Naive thymus-derived CD4-positive, alpha-beta T cell (primary cell): ENCODE data around the gene ARHGEF26. TPM values are rescaled to one million over a fixed set of nuclear protein-coding genes. Genes with fewer than 3 reads are reported as not detected.

Source experiments
- ATAC-seq: fragments of 150-1000 bp; cut with Tn5 transposase; 2 replicates; pipeline ENCODE4 v1.10.0; 2021; ENCODE audit warnings: mild to moderate bottlenecking, moderate library complexity
- CTCF ChIA-PET: fragments of 350-600 bp; sonication (Branson Sonifier 250); formaldehyde crosslinking; loops from one replicate; lab custom pipeline; 2021; ENCODE audit warnings: antibody characterized with exemption; lab: Charles Lee
- POLR2A ChIA-PET: fragments of 350-600 bp; sonication (Branson Sonifier 250); formaldehyde crosslinking; loops from one replicate; lab custom pipeline; 2021; ENCODE audit warnings: antibody characterized with exemption, inconsistent platforms; lab: Charles Lee
- DNase-seq, 9 donors: peaks; one replicate each; pipeline versions ENCODE4 v3.0.0 to v3.0.0-alpha.2; 2020 to 2022; ENCODE audit warnings: mixed read lengths in 1 of 9
- H3K27ac ChIP-seq: one replicate; pipeline ENCODE4 v1.7.0; 2013; ENCODE audit warnings: mild to moderate bottlenecking, low read depth, low read length, moderate library complexity
- H3K27me3 ChIP-seq, 2 donors: one replicate each; pipeline ENCODE4 v1.7.0; 2013; ENCODE audit warnings: low read length in 2 of 2, mild to moderate bottlenecking in 2 of 2, moderate library complexity in 2 of 2; ENCODE audit not compliant: control insufficient read depth in 2 of 2, insufficient read depth in 2 of 2
- H3K36me3 ChIP-seq, 3 experiments: 1 replicate in 2 of 3; 2 replicates in 1 of 3; pipeline ENCODE4 v1.7.0; 2013; ENCODE audit warnings: low read length in 3 of 3, mild to moderate bottlenecking in 3 of 3, moderate library complexity in 1 of 3; ENCODE audit not compliant: insufficient read depth in 3 of 3, control insufficient read depth in 2 of 3
- H3K4me1 ChIP-seq, 2 donors: one replicate each; pipeline ENCODE4 v1.7.0; 2013; ENCODE audit warnings: low read length in 2 of 2, mild to moderate bottlenecking in 2 of 2, moderate library complexity in 1 of 2; ENCODE audit not compliant: control insufficient read depth in 2 of 2, insufficient read depth in 2 of 2
- H3K4me3 ChIP-seq: 2 replicates; pipeline ENCODE4 v1.7.0; 2013; ENCODE audit warnings: mild to moderate bottlenecking, low read length
- H3K9me3 ChIP-seq, 3 experiments: 1 replicate in 2 of 3; 2 replicates in 1 of 3; pipeline ENCODE4 v1.7.0; 2013; ENCODE audit warnings: low read length in 3 of 3; ENCODE audit not compliant: control insufficient read depth in 2 of 3
- H3K27ac Mint-ChIP-seq, 9 donors: one replicate each; pipeline ENCODE4 v1.8.0; 2020 to 2022; ENCODE audit warnings: mixed read lengths in 9 of 9, mild to moderate bottlenecking in 8 of 9, moderate library complexity in 5 of 9, inconsistent platforms in 2 of 9
- H3K27me3 Mint-ChIP-seq, 5 donors: one replicate each; pipeline ENCODE4 v1.8.0; 2021 to 2022; ENCODE audit warnings: mixed read lengths in 5 of 5, mild to moderate bottlenecking in 1 of 5
- H3K36me3 Mint-ChIP-seq, 5 donors: one replicate each; pipeline ENCODE4 v1.8.0; 2020 to 2022; ENCODE audit warnings: mixed read lengths in 5 of 5, mild to moderate bottlenecking in 3 of 5, inconsistent platforms in 1 of 5
- H3K4me1 Mint-ChIP-seq, 7 donors: one replicate each; pipeline ENCODE4 v1.8.0; 2020 to 2022; ENCODE audit warnings: mixed read lengths in 7 of 7, mild to moderate bottlenecking in 3 of 7, inconsistent platforms in 1 of 7
- H3K4me3 Mint-ChIP-seq, 10 donors: one replicate each; pipeline ENCODE4 v1.8.0; 2020 to 2022; ENCODE audit warnings: mild to moderate bottlenecking in 10 of 10, mixed read lengths in 10 of 10, moderate library complexity in 6 of 10, inconsistent platforms in 2 of 10
- H3K9me3 Mint-ChIP-seq, 11 donors: one replicate each; pipeline ENCODE4 v1.8.0; 2020 to 2022; ENCODE audit warnings: mixed read lengths in 11 of 11, mild to moderate bottlenecking in 4 of 11, inconsistent platforms in 1 of 11, moderate library complexity in 1 of 11
- intact Hi-C, 2 donors: fragments of 100-400 bp; cut with micrococcal nuclease; formaldehyde crosslinking; loops; one replicate each; pipeline ENCODE4 v1.15.1; 2023
- polyA plus RNA-seq, 2 donors: library from polyadenylated mRNA; unstranded; fragments of 300-500 nt; fragmentation: Illumina TruSeq; gene quantifications; one replicate each; pipeline ENCODE4 v1.2.3, GENCODE V29; 2021
- total RNA-seq, 6 experiments: library from RNA in 5 of 6; stranded (reverse) in 5 of 6; gene quantifications; 1 replicate in 5 of 6; 2 replicates in 1 of 6; pipeline ENCODE4 v1.2.3 and lab custom pipeline; 2021 to 2026

ARHGEF26 gene
- total and polyA plus RNA-seq, 7 experiments from 2014 or later, result 0.08 to 0.35 (median 0.12) TPM; not detected in 3

- H3K4me3 ChIP-seq, result no peak overlapping the region
- Mint-ChIP-seq H3K27me3 (no peaks in the 10 kb centered on the region), H3K36me3 (peaks cover 15 to 68% (median 55%) of the 10 kb centered on the region in 5 donors), H3K4me3 (no peak overlapping the region), H3K4me1 (peaks cover 0 to 6% (median 4%) of the 10 kb centered on the region in 7 donors), H3K9me3 (peaks cover 0 to 9% (median under 1%) of the 10 kb centered on the region in 11 donors), H3K27ac (peak overlapping the region in 3 of 9 donors; percentile 28 to 58 (median 36))
- H3K27ac ChIP-seq, result no peak overlapping the region
- no peaks in the 10 kb centered on the region for H3K4me1 ChIP-seq
- ChIA-PET CTCF (no interaction called here), POLR2A (no interaction called here)
- no peaks in the 10 kb centered on the region for H3K27me3 ChIP-seq
- ATAC-seq, result no peak
- peaks cover 15 to 41% (median 39%) of the 10 kb centered on the region in 3 experiments for H3K36me3 ChIP-seq
- no peaks in the 10 kb centered on the region for H3K9me3 ChIP-seq
- DNase-seq, result no peak
- intact Hi-C loops, result no loop called here
These were observed 152.2 kb downstream of the ARHGEF26 start for GRCh38 chr3:154273381-154273780.

GRCh38 chr3:154274348-154274747 is 153.2 kb downstream of the ARHGEF26 start:
- Histone ChIP-seq H3K27me3 (no peaks in the 10 kb centered on the region), H3K4me3 (no peak overlapping the region), H3K4me1 (no peaks in the 10 kb centered on the region), H3K27ac (no peak overlapping the region), H3K9me3 (no peaks in the 10 kb centered on the region), H3K36me3 (peaks cover 15 to 48% (median 36%) of the 10 kb centered on the region in 3 experiments)
- peaks cover 0 to 3% (median 0%) of the 10 kb centered on the region in 11 donors for H3K9me3 Mint-ChIP-seq
- no peak overlapping the region for H3K4me3 Mint-ChIP-seq
- intact Hi-C loops, result no loop called here
- H3K36me3 Mint-ChIP-seq, result peaks cover 15 to 66% (median 48%) of the 10 kb centered on the region in 5 donors
- ATAC-seq, result no peak
- CTCF ChIA-PET, result no interaction called here
- DNase-seq, result no peak
- H3K27ac Mint-ChIP-seq, result peak overlapping the region in 4 of 9 donors; percentile 23 to 56 (median 36)
- H3K27me3 Mint-ChIP-seq, result no peaks in the 10 kb centered on the region
- peaks cover 0 to 6% (median 4%) of the 10 kb centered on the region in 7 donors for H3K4me1 Mint-ChIP-seq
- POLR2A ChIA-PET, result no interaction called here

GRCh38 chr3:154275292-154275691 is 154.1 kb downstream of the ARHGEF26 start:
- peaks cover 15 to 67% (median 52%) of the 10 kb centered on the region in 5 donors for H3K36me3 Mint-ChIP-seq
- peaks cover 0 to 6% (median 4%) of the 10 kb centered on the region in 7 donors for H3K4me1 Mint-ChIP-seq
- H3K36me3 ChIP-seq, result peaks cover 15 to 55% (median 35%) of the 10 kb centered on the region in 3 experiments
- H3K4me3 Mint-ChIP-seq, result no peak overlapping the region
- ATAC-seq (no peak), DNase-seq (no peak)
- intact Hi-C loops, result loop anchor here in 1 of 2 donors (5.0 kb wide), 1 partner anchor 42 kb away; no protein-coding TSS in a partner anchor
- H3K9me3 ChIP-seq, result no peaks in the 10 kb centered on the region
- H3K9me3 Mint-ChIP-seq, result peaks cover 0 to 1% (median 0%) of the 10 kb centered on the region in 11 donors
- H3K4me3 ChIP-seq, result no peak overlapping the region
- ChIA-PET POLR2A (no interaction called here), CTCF (no interaction called here)
- no peaks in the 10 kb centered on the region for H3K4me1 ChIP-seq
- no peak overlapping the region for H3K27ac ChIP-seq
- no peaks in the 10 kb centered on the region for H3K27me3 ChIP-seq
- H3K27me3 Mint-ChIP-seq, result no peaks in the 10 kb centered on the region
- H3K27ac Mint-ChIP-seq, result no peak overlapping the region

DNA sequence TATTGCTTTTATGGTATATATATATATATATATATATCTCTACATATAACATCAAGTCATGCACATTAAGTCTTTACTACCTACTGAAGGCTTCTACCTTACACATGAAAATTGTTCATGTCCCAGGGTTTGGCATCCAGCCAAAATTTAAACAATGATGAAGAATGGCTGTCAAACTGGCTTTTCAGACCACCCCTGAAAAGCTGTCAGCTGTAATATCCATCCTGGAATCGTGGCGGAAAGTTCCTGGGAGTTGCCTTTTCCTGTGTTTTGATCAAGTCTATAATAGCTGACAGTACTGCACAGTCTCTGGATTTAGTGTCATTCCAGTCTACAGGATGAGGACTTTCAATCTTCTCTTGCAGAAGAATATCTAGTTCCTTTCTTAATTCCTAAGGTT is 154.8 kb downstream of the ARHGEF26 start:
- Mint-ChIP-seq H3K27ac (no peak overlapping the region), H3K27me3 (no peaks in the 10 kb centered on the region), H3K9me3 (peaks cover 0 to 1% (median 0%) of the 10 kb centered on the region in 11 donors), H3K4me1 (peaks cover 0 to 6% (median 4%) of the 10 kb centered on the region in 7 donors), H3K36me3 (peaks cover 15 to 67% (median 52%) of the 10 kb centered on the region in 5 donors), H3K4me3 (no peak overlapping the region)
- H3K27ac ChIP-seq, result no peak overlapping the region
- H3K27me3 ChIP-seq, result no peaks in the 10 kb centered on the region
- DNase-seq, result no peak
- H3K9me3 ChIP-seq, result no peaks in the 10 kb centered on the region
- ATAC-seq, result no peak
- no peaks in the 10 kb centered on the region for H3K4me1 ChIP-seq
- no peak overlapping the region for H3K4me3 ChIP-seq
- peaks cover 17 to 60% (median 38%) of the 10 kb centered on the region in 3 experiments for H3K36me3 ChIP-seq
- POLR2A ChIA-PET, result no interaction called here
- intact Hi-C loops, result loop anchor here (2.0 to 5.0 kb wide), 2 partner anchors 15 to 41 kb away; no protein-coding TSS in a partner anchor
- CTCF ChIA-PET, result no interaction called here

GRCh38 chr3:154280161-154280560 is 159.0 kb downstream of the ARHGEF26 start:
- H3K27ac Mint-ChIP-seq, result peak overlapping the region in 3 of 9 donors; percentile 15 to 48 (median 18)
- H3K4me1 Mint-ChIP-seq, result peaks cover 0 to 8% (median under 1%) of the 10 kb centered on the region in 7 donors
- no peak for DNase-seq
- H3K27me3 ChIP-seq, result no peaks in the 10 kb centered on the region
- peaks cover 11 to 63% (median 52%) of the 10 kb centered on the region in 3 experiments for H3K36me3 ChIP-seq
- no peak for ATAC-seq
- H3K36me3 Mint-ChIP-seq, result peaks cover 24 to 66% (median 42%) of the 10 kb centered on the region in 5 donors
- ChIA-PET CTCF (no interaction called here), POLR2A (no interaction called here)
- no peaks in the 10 kb centered on the region for H3K4me1 ChIP-seq
- no peak overlapping the region for H3K4me3 Mint-ChIP-seq
- H3K9me3 ChIP-seq, result no peaks in the 10 kb centered on the region
- H3K27me3 Mint-ChIP-seq, result no peaks in the 10 kb centered on the region
- H3K9me3 Mint-ChIP-seq, result no peaks in the 10 kb centered on the region
- H3K27ac ChIP-seq, result no peak overlapping the region
- no peak overlapping the region for H3K4me3 ChIP-seq
- intact Hi-C loops, result no loop called here

DNA sequence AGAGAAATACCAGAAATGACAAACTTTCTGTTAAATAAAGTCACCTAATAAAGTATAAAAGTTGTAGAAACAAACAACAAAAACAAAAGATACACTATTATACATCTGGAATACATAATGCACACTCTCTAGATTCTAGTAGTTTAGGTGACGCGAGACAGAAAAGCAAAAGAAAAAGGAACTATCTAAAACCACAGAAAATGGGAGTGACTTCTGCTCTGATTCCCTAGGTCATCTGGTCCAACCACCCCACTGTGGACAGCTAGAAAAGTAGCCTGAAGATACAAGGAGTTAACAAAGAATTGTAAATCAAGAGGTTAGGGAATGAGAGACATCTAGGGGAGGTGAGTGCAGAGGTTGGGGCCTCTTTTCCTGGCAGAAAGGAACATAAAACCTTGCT is 164.0 kb downstream of the ARHGEF26 start:
- ChIA-PET POLR2A (no interaction called here), CTCF (interaction anchor here (0.5 kb wide), 1 partner anchor 16 kb away, joined by 3 read pairs; no protein-coding TSS in a partner anchor)
- H3K27me3 Mint-ChIP-seq, result no peaks in the 10 kb centered on the region
- H3K27ac ChIP-seq, result no peak overlapping the region
- H3K27me3 ChIP-seq, result no peaks in the 10 kb centered on the region
- no peak overlapping the region for H3K4me3 Mint-ChIP-seq
- peak overlapping the region in 5 of 9 donors; percentile 3 to 67 (median 55) for H3K27ac Mint-ChIP-seq
- ATAC-seq (no peak), DNase-seq (no peak)
- peaks cover 11 to 66% (median 35%) of the 10 kb centered on the region in 3 experiments for H3K36me3 ChIP-seq
- H3K4me1 Mint-ChIP-seq, result peaks cover 0 to 19% (median 5%) of the 10 kb centered on the region in 7 donors
- H3K4me3 ChIP-seq, result no peak overlapping the region
- H3K36me3 Mint-ChIP-seq, result peaks cover 23 to 58% (median 36%) of the 10 kb centered on the region in 5 donors
- no peaks in the 10 kb centered on the region for H3K9me3 ChIP-seq
- no peaks in the 10 kb centered on the region for H3K9me3 Mint-ChIP-seq
- intact Hi-C loops, result no loop called here
- H3K4me1 ChIP-seq, result no peaks in the 10 kb centered on the region

- Histone ChIP-seq H3K4me3 (no peak overlapping the region), H3K9me3 (no peaks in the 10 kb centered on the region), H3K4me1 (no peaks in the 10 kb centered on the region), H3K27ac (no peak overlapping the region), H3K36me3 (peaks cover 15 to 75% (median 26%) of the 10 kb centered on the region in 3 experiments), H3K27me3 (no peaks in the 10 kb centered on the region)
- Mint-ChIP-seq H3K4me3 (no peak overlapping the region), H3K9me3 (no peaks in the 10 kb centered on the region), H3K4me1 (peaks cover 0 to 11% (median 5%) of the 10 kb centered on the region in 7 donors), H3K36me3 (peaks cover 7 to 51% (median 35%) of the 10 kb centered on the region in 5 donors), H3K27ac (peak overlapping the region in 1 of 9 donors; percentile 49), H3K27me3 (no peaks in the 10 kb centered on the region)
- ChIA-PET POLR2A (no interaction called here), CTCF (no interaction called here)
- DNase-seq, result no peak
- no peak for ATAC-seq
- intact Hi-C loops, result loop anchor here in 1 of 2 donors (2.0 kb wide), 1 partner anchor 13 kb away; no protein-coding TSS in a partner anchor
These were observed 169.0 kb downstream of the ARHGEF26 start for GRCh38 chr3:154290187-154290586.
